Stimulated activated CD4-positive, alpha-beta T cell treated with anti-CD3 and anti-CD28 coated beads, Interleukin-4, amount 100 ng/mL, for 24 hours (primary cell): ENCODE data around the gene TEC.

Source experiments
- DNase-seq: peaks from one replicate; pipeline ENCODE4 v3.0.0-alpha.2; 2020

TEC gene

DNA sequence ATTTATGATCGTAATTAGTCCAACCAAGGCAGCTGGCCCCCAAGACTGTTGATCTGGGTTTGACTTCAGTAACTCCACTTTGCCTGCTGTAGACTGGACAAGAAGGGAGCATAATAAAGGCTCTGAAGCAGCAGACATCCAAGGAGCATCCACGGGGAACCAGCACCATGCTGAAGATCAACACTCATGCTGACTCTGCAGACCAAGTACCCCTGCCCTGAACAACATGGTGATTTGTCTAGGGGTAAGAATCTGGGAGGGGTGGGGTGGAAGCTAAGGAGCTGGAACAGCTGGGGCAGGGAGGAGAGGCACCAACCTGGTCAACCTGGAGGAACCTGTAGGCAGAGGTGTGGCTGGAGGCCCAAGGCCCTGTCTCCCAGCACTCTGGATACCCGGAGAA, 2.1 kb downstream of the TEC start:
- DNase-seq = no peak

DNA sequence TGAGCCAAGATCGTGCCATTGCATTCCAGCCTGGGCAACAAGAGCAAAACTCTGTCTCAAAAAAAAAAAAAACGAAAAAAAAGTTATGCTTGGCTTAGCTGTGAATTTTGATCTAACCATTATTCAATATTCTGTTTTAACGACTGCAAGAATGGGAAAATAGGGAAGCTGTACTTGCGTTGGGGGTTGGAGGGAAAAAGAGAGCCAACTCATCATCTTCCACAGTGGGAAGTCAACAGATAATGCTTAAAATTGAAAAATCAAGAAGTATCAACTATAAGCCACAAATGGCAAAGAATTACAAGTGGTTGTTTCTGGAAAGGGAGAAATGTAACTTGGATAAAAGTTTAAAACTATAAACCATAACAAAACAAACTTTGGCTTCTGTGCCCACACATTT, 2.9 kb downstream of the TEC start:
- no peak for DNase-seq

DNA sequence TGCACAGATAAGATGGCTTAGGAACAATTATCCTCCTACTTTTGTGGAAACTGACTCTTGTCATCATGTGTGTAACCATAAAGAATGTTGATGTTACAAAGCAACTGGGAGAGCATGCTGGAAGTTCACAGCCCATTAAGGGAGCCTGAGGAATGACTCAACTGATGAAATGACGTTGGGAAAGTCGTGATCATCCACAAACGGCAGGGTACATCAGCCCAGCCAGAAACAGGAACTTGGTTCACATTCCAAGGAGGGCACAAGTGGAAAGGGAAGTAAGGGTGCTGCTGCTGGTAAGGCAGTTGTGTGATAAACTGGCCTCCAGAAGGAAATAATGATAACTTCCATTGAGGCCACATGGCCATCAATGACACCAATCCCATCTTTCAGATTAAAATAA, 6.7 kb downstream of the TEC start:
- no peak for DNase-seq

DNA sequence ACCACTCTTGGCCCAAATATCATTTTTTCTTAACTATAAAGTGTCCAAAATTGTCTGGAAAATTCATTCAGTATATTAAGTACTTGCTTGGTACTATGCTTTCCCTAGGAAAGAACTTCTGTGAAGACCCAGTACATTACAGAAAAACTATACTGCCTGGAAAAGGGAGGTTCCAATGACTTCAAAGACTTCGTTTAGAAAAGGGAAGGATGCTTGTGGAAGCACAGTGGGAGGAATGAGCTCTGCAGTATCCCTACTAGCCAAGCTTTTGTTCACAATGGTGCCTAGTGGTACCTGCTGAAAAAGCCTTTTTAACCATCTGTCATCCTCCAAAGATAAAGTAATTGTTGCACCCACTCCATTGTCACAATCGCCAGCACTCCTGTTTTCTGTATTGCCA, 7.2 kb downstream of the TEC start:
- DNase-seq = no peak

DNA sequence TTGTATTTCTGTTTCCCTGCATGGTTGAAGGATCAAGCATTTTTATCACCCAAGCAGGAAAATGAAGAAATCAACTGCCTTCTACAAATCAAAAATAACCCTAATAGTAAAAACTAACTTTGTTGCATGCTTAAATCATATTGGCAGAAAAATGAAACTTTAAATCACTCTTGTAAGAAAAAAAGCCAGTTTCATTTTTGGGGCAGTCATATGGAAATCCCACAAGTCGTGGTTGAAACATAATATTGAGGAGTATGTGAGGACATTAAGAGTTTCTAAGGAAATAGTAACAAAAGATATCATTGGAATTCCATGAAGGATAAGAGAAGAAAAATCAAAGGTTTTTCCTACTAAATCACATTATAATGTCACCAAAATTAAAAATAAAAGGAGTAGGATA, 8.4 kb downstream of the TEC start:
- no peak for DNase-seq

DNA sequence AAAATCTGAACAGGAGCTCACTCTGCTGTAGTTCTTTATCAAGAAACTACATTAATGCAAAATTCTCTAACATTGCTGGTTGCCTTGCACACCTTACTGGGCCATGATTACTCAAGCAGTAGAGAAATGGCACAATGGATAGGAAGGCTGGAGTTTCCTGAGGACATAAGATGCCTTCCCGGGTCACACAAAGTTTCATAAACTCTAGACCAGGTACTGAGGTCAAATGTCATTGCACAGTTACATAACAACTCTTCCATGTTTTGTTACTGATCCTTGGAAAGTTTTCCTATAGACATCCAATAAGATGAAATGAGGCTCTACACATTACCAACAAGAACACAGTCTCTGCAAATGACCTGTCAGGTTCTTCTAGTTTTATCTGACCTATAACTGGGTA, 9.9 kb downstream of the TEC start:
- no peak for DNase-seq

DNA sequence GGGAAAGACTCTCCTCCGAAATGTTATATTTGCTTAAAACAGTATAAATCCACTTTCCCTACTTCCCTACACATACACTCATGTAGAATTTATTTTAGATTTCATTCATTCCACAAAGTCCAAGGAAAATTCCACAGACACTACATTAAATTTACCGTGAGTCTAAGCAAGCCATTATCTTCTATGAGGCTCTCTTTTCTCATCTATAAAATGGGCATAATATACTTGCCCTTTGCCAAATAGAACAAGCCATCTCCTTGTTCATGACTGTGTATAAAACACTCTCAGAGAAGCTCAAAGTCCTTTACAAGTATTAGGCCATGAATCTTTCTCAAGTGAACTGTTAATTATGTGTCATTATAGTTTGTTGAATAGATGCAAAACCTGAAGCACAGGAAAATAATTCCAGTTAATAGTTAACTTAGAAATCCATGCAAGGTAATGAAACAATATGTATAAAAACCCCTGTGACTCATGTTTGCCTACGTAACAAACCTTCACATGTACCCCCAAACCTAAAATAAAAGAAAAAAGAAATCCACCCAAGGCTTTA, 10.7 kb downstream of the TEC start:
- no peak for DNase-seq

DNA sequence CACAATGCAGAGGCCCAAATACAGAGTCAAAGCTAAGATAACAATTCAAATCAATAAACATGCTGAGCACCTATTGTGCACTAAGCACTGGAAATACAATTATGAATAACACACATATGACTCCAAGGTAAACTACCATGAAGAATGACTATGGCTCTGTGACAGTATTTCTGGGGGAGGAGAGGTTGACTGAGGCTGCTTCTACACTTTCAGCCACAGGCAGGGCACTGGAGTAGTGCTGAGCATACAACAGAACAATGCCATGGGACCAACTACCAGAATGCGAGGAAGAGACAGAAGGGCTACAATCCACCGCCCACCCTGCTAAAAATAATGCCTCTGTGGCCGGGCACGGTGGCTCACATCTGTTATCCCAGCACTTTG, 13.7 kb downstream of the TEC start:
- no peak for DNase-seq

DNA sequence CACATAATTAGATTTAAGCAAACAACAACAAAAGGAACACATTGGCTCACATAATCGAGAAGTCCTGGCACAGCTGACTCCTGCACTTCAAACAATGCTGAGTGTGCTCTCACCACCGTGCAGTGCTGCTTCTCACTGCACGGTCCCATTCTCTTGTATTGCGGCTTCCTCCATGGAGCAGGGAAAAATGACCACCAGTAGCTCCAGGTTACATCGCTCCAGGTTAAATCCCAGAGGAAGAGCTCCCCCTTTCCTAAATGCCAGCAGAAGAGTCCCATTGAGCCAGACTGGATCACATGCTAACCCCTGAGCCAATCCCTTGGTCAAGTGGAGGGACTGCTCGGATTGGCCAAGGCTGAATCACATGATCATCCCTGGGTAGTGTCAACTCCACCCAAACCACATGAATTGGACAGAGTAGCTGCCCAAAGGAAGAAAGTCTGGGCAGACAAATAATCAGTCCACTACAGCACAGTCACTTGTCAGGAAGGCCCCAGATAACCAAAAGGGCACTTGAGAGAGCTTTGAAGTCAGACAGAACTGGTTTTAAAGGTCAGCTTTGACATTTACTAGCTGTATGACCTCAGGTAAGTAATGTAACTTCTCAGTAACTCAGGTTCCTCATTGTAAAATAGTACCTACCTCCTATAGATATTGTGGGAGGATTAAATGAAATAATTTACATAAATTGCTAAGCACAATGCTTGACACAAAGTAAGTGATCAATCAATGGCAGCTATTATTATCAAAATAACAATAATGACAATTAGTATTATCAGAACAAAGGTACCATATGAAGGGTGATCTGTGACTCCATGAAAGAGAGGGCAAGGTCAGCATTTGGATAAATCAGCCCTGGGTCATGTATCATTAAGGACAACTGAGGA, 14.3 kb downstream of the TEC start:
- no peak for DNase-seq

DNA sequence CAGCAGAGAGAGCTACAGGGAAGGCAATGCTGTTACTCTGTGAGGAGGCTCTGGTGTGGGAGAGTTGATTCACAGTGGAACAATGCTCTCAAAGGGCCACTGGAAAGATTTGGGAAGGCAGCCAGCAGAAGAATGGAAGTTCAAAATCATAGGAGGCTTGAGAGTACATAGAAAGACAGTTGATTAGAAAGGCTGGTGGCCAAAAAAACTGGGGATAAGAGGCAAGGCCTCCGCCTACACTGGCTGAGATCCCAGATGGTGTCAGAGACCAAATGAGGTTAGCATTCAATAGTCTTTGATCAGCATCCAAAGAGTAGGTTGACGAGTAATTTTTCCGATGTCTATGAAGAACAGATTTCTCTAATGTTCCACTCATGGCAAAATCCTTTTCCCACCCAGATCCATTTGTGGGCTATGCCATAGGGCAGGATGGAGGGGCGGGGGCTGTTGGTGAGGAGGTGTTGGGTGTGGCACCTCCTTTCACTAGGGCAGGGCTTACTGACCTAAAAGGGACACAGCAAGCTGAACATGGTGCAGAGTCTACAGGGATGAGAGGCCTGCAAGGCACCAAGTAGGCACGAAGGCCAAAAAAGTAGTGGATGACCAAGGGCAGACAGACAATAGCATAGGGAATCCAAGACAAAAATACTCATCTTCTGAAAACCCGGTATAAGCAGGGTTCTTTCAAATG, 15.1 kb downstream of the TEC start:
- no peak for DNase-seq

DNA sequence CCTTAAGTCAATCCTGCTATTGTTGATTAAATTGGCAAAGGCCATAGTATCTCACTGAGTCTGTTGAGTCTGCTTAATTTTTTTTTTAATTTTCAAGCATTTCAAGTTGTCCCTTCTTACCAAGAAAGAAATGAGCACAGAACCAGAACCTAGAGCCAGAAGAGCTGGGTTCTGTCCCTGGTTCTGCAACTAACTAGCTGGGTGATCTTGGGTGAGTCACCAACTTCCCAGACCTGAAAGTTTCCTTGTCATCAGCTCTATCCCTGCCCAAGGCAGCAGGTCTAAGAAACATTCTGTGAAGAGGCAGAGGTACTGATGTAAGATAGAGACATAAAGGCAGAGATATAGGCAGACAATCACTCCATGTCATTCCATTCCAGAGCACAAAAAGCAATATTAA, 17.3 kb downstream of the TEC start:
- DNase-seq = no peak

DNA sequence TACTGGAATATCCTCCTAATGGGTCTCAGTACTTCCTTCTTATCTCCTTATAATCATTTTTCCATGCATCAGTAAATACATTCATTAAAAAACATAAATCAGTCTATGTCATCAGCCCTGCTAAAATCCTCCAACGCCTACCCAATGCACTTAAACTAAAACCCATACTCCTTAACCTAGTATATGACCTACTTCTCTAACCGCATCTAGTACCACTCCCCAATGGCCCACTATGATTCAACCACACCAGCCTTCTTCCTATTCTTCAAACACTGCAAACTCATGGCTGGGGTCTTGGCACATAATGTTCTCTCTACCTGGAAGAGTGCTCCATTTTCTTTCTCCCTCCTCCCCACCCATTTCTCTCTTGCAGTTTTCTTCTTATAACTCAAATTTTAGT, 18.7 kb downstream of the TEC start:
- DNase-seq = no peak

DNA sequence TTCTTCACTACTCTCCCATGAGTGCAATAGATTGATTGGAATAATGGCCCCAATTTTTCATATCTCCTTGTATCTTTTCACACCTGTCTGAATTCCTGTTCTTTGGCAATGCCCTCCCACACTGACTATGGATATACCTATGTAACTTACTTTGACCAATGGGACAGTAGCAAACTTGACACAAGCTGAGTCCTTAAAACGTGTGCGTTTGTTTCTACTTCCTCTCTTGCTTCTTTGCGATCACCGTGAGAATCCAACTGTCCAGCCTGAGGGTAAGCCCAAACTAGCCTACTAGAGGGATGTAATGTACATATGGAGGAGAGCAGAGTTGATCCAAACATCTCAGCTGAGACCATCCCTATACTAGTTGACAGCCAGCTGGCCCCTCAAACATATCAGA, 19.3 kb downstream of the TEC start:
- no peak for DNase-seq

DNA sequence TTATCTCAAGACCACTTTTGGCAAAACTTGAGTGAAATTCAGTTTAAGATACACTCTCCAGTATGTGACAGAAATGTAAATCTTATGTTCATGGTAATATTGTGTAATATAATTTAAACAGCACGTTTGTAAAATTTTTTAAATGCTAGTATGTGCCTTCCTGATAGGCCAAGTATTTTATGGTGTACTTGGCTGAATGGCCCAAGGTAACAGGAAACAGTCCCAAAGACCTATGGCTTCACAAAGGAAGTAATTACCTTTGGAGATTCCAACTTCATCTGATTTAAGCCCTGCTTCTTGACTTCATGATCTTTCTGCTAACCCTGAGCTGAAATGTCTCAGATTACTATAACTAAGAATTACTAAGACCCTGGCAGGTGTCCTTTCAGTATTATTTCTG, 20.3 kb downstream of the TEC start:
- no peak for DNase-seq

DNA sequence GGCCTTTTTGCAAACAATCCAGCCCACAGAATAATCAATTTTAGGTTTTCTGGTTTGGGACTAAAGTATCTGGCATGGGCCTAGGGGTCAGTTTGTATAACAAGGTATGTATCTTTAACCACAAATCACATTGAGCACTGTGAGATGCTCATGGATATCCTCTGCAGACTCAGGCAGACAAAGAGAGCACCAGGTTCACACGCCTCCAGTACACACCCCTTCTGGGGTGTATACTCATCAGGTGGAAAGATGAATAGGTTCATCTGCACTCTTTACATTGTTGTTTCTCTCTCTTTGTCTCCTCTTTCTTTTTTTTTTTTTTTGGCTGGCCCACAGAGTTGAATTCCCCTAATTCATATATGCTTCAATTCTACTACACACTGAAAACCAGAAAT, 21.1 kb downstream of the TEC start:
- DNase-seq = no peak

DNA sequence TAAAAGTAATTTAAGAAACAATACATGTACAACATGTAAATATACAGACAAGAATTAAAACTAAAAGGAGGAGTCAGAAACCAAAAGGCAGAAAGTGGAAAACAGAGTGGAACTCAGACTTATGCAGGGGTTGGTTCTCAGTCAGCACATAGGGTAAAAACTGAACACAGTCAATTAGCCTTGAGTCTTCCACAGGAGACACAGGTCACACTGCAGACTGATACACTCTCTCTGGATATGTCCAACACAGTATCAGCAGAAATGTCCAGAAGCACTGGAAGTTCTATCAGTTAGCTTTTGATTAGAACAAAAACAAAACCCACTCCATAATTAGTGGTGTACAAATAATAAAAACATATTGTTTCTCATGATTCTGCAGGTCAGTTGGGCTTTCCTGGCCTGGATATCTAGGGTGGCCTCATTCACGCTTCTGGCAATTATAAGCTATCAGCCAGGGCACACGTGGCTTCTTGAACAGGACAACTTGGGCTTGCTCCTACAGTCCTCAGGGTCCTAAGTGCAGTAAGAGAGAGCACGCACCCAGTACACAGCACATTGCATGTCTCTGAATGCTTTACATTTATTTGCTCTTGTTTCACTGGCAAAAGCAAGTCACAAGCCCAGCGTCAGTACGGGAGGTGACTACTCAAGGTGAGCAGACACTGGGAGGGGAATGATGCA, 21.6 kb downstream of the TEC start:
- DNase-seq = no peak

DNA sequence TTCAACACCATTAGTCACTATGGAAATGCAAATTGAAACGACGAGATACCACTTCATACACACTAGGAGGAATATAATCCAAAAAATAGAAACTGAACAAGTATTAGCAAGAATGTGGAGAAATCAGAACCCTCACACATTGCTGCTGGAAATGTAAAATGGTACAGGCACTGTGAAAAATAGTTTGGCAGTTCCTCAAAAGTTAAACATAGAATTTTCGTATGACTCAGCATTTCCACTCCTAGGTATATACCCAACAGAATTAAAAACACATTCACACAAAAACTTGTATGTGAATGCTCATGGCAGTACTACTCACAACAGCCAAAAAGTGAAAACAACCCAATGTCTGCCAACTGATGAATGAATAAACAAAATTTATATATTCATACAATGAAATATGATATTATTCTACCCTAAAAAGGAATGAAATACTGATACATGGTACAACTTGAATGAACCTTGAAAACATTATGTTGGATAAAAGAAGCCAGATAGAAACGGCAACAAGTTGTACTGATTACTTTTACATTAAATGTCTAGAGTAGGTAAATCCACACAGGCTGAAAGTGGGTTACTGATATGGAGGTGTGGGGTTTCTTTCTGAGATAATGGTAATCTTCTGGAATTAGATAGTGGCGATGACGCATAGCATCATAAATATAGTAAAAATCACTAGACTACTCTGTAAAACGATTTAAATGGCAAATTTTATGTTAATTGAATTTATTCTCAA, 22.3 kb downstream of the TEC start:
- DNase-seq = no peak

DNA sequence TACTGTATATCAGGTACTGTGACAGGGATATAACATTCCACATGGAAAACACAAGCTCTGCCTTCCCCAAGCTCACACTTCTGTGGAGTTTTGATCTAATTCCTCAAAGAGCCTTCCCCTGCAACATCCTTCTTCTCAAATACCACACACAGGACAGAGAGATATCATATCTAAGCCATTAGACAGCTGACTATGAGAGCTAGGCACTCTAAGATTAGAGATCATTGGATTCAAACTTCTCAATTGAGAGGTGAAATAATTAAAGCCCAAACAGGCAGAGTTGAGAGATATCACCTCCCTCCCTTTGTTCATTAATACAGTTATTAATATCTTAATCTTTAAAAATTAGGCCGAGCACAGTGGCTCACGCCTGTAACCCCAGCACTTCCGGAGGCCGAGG, 25.0 kb downstream of the TEC start:
- DNase-seq = no peak

DNA sequence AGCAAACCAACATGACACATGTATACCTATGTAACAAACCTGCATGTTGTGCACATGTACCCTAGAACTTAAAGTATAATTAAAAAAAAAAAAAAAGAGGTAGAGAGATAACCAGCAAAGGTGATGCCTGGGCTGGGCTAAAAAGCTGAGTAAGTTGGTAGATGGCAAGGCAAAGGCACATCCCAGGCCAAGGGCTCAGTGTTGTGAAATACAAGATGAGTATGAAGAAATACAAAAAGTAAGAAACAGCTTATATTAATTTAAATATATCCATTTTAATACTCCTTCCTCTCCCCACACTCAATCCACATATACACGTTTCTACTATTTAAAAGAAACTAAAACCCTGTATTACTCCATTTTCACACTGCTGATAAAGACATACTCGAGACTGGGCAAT, 25.8 kb downstream of the TEC start:
- DNase-seq = no peak

DNA sequence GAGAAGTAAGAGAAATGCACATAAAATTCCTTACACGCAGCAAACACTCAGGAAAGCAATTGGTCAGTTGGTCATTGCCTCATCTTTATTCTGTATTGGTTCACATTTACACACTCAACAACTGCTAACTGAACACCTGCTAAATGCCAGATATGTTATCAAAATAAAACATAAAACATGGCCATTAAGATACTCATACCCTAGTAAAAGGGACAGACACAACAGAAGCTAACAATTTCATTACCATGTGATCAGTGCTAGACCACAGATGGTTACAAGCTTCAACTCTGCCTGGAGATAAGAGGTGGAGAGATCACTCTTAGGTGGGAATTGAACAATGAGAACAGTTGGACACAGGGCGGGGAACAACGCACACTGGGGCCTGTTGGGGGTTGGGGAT, 26.2 kb downstream of the TEC start:
- DNase-seq = no peak

DNA sequence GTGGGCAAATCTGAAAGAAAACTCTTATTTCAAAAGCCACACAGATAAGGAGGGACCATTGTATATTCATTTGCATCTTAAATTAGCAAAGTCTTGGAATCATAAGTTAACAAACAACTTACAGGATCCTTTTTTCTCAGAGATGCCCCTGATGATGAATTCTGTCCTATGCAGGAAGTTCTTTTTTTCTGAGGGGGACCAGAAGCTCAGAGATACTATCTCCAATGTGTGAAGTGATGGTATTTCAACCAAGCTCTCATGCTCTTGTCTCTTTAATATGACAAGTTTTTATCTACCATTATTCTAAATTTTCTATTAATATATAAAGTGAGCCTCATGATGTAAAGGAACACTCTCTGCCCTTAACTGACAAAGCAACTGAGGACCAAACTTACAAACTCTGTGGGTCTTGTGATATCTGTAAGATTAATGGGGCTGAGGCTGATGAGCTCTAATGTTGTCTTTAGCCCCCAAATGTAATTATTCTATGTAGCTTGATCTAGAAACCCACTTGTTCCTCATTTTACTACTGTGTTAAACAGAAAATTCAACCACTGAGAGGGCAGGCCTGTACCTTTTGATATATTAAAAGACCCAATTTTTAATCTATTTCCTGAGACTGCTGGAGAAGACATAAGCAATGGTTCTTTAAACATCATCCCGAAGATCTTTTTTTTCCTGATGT, 27.0 kb downstream of the TEC start:
- DNase-seq = no peak

DNA sequence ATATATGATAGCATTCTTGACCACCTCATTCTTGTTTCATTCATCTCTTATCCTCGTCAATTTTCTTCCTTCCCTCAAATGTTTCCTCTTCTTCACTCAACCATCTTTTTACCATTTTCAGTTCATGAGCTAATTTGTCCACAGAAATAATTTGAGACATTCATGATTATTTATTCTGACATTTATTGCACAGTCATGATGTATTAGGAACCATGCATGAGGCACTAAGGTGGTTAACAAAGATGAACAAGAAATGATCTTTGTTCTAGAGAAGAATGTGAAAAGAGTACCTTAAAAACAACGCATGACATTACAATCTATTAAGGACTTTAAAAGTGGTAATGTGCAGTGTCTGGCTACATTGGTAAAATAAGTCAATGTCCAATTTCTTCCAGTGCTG, 27.9 kb downstream of the TEC start:
- DNase-seq = no peak
